Omental fat pad (tissue), 4 donors: ENCODE results near the gene PRELID1. TPM values are rescaled to one million over a fixed set of nuclear protein-coding genes. Genes with fewer than 3 reads are reported as not detected.
"Not testable (repeated sequence)": the region's sequence is repeated elsewhere in the genome, so short reads cannot be mapped to it uniquely, and the experiment has no call there.

Source experiments
- ATAC-seq: fragments of 150-250 bp; one replicate; pipeline ENCODE4 v1.9.1; 2016; ENCODE audit warnings: mild to moderate bottlenecking, moderate library complexity; ENCODE audit not compliant: low FRiP score
- DNase-seq: peaks from one replicate; pipeline ENCODE4 v3.0.0-alpha.2; 2019; ENCODE audit warnings: low spot score
- total RNA-seq, 4 donors: library from RNA; depleted of rRNA; stranded (reverse); fragments of >200 nt; gene quantifications; one replicate each; pipeline ENCODE4 v1.1.0, GENCODE V29; 2016
- TF ChIP-seq, protein P1 (sequence below), 3 donors: fragments of 450-650 bp; IDR thresholded peaks; one replicate each; pipeline ENCODE4 v1.5.1; 2016 to 2017; ENCODE audit warnings: antibody characterized with exemption in 3 of 3, mild to moderate bottlenecking in 3 of 3, moderate library complexity in 2 of 3

Gene PRELID1
- total RNA-seq, 4 donors from 2014 or later, result 51.9 to 102 (median 67.5) TPM

DNA sequence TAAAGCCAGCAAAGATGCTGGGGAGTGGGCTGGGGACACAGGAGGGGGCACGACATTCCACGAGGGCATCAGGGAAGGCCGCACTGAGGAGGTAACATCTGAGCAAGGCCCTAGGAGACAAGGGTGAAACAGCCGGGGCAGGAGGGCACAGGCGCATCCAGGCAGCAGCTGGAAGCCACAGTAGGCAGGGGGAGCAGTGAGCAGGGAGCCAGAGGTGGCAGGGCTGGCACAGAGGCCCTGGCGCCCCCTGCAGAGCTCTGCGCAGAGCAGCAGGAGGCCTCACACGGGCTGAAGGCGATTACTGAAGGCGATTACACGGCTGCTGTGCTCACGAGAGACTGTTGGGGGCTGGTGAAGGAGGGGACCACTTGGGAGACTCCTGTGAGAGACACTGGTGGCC, 32.5 kb downstream of the PRELID1 start:
- DNase-seq, result no peak
- TF ChIP-seq, protein P1, sequence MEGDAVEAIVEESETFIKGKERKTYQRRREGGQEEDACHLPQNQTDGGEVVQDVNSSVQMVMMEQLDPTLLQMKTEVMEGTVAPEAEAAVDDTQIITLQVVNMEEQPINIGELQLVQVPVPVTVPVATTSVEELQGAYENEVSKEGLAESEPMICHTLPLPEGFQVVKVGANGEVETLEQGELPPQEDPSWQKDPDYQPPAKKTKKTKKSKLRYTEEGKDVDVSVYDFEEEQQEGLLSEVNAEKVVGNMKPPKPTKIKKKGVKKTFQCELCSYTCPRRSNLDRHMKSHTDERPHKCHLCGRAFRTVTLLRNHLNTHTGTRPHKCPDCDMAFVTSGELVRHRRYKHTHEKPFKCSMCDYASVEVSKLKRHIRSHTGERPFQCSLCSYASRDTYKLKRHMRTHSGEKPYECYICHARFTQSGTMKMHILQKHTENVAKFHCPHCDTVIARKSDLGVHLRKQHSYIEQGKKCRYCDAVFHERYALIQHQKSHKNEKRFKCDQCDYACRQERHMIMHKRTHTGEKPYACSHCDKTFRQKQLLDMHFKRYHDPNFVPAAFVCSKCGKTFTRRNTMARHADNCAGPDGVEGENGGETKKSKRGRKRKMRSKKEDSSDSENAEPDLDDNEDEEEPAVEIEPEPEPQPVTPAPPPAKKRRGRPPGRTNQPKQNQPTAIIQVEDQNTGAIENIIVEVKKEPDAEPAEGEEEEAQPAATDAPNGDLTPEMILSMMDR (IDR thresholded peaks at IDR 0.05), result no peak

DNA sequence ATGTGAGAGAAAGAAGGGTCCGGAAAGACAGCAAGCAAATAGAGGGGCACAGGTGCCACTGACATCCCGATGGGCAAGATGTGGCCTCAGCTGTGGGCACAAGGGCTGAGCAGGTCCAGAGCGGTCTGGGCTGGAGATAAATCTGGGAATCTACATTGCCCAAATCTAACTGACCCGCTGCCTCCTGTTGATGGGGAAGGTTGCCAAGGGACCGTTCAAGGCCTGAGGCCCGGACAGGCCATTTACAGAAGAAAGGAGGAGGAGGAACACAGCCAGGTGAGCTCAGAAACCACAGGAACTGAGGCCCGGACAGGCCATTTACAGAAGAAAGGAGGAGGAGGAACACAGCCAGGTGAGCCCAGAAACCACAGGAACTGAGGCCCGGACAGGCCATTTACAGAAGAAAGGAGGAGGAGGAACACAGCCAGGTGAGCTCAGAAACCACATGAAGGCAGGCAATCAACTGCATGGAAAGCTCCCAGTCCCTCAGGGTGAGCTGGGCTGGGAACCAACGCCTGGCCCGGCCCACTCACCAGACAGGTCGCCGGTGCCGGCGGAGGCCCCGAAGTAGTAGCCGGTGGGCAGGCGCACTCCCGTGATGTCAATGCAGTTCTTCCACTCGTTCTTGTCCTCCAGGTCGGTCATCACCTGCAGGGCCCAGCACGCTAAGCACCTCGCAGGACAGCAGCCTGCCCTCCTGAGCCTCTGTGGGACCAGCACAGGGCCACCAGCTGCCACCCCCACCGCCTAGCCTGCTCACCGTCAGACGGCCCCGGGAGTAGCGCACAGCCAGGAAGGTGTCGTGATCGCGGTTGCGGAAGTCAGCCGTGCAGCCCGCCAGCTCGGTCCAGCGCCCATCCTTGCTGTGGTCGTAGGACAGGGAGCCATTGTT, 33.2 kb downstream of the PRELID1 start:
- TF ChIP-seq, protein P1 (IDR thresholded peaks at IDR 0.05), result no peak
- ATAC-seq (no peak), DNase-seq (no peak)

More for the DNA sequence above, 32.5 kb downstream of the PRELID1 start:
- no peak for ATAC-seq

DNA sequence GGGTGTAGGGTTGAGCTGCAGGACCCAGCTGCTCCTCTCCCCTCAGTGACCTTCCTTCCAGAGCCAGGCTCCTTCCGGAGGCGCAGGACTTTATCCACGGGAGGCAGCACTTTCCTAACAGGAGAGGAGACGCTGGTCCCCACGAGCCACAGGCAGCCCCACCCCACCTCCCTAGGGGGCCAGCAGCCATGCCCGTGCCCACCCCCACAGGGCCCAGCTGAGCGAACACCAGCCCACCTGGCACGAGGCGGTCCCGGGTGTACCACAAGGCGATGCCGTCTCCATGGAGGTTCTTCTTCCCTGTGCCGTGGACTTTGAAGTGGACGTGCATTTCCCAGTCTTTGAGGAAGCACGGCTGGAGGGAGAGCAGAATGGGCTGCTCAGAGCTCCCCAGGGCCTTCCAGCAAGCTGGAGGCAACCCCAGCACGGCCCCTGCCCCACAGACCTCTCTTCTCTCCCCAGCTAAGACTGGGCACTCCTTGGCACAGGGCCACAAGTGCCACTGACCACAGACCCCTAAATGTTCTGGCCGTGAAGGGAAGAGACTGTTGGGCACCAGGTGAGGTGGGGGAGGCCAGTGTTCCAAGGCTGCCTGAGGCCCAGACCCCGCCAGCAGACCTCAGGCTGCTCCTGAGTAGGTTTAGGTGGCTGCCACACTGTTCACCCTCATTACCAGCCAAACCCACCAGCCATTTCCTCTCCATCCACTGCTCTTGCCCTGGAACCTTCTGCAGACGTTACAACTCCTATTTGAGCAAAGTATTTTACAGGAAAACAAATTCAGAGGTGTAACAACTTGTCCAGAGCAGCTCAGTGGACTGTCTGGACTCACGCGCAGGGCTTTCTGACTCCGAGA, 34.9 kb downstream of the PRELID1 start:
- TF ChIP-seq, protein P1 (IDR thresholded peaks at IDR 0.05), result no peak
- ATAC-seq, result no peak
- no peak for DNase-seq

DNA sequence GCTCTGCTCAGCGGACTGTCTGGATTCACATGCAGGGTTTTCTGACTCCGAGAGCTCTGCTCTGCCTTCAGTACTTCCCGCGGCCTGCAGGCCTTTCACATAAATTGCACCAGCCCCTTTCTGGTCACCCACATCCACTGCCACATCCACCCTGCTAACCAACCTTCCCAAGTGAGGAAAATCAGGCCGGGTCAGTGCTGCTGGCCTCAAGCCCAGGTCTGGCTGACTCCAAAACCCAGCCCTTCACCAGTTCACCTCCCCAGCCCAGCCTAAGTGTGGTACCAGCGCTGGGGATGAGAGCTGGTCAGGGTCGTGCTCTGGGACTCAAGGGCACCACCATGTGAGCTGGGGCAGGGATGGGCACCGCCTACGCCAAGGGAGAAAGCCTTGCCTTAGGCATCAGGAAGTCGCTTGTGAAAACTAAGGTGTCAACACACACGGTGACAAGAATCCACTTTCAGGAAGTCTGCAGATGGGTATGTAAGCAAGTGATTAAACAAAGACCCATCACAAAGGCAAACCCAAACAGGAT, 35.6 kb downstream of the PRELID1 start:
- TF ChIP-seq, protein P1 (IDR thresholded peaks at IDR 0.05), result no peak
- DNase-seq (no peak), ATAC-seq (no peak)

DNA sequence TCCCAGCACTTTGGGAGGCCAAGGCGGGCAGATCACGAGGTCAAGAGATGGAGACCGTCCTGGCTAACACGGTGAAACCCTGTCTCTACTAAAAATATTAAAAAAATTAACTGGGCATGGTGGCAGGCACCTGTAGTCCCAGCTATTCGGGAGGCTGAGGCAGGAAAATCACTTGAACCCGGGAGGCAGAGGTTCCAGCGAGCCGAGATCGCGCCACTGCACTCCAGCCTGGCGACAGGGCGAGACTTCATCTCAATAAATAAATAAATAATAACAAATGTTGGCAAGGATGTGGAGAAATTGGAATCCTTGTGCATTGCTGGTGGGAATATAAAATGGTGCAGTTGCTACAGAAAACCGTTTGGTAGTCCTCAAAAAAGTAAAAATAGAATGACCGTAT, 39.4 kb downstream of the PRELID1 start:
- ATAC-seq, DNase-seq: not testable (repeated sequence)

DNA sequence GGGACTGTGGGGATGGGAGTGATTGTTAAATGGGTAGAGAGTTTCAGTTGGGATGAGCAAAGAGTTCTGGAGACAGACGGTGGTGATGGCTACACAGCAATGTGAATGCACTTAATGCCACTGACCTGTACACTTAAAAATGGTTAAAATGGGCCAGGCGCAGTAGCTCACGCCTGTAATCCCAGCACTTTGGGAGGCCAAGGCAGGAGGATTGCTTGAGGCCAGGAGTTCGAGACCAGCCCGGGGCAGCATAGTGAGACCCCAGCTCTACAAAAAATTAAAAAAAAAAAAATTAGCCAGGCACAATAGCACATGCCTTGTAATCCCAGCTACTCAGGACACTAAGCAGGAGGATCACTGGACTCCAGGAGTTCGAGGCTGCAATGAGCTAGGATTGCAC, 40.2 kb downstream of the PRELID1 start:
- no peak for ATAC-seq
- DNase-seq, result no peak
- TF ChIP-seq, protein P1 (IDR thresholded peaks at IDR 0.05), result no peak

DNA sequence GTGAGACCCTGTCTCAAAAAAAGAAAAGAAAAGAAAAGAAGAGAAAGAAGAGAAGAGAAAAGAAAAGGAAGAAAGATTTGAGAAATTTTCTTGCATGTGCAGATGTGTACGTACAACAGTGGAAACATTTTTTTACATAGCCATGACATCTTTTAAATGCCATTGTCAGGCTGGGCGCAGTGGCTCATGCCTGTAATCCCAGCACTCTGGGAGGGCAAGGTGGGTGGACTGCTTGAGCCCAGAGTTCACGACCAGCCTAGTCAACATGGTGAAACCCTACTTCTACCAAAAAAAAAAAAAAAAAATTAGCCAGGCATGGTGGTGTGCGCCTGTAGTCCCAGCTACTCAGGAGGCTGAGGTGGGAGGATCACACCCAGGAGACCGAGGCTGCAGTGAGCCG, 41.3 kb downstream of the PRELID1 start:
- DNase-seq, result no peak
- ATAC-seq, result no peak
- TF ChIP-seq, protein P1 (IDR thresholded peaks at IDR 0.05), result no peak
